HAP-1 (cell line): ENCODE data around the gene BPIFB3.

Experiments
- DNase-seq, 2 experiments: peaks; one replicate each; pipeline ENCODE4 v3.0.0-alpha.2; 2016 to 2020; ENCODE audit warnings: low spot score in 2 of 2
- H3K27me3 ChIP-seq: fragments of 250-450 bp; sonication (Bioruptor Pico); 2 replicates; pipeline ENCODE4 v1.5.1; 2020; ENCODE audit warnings: low read depth, mild to moderate bottlenecking, moderate library complexity
- H3K36me3 ChIP-seq: fragments of 250-450 bp; sonication (Bioruptor Pico); replicated peaks from 2 replicates; pipeline ENCODE4 v1.5.1; 2020; ENCODE audit warnings: mild to moderate bottlenecking
- H3K4me1 ChIP-seq: fragments of 250-450 bp; sonication (Bioruptor Pico); 2 replicates; pipeline ENCODE4 v1.5.1; 2020; ENCODE audit warnings: mild to moderate bottlenecking
- H3K4me3 ChIP-seq: fragments of 250-450 bp; sonication (Bioruptor Pico); 2 replicates; pipeline ENCODE4 v1.5.1; 2020; ENCODE audit warnings: mild to moderate bottlenecking, moderate library complexity
- H3K9me3 ChIP-seq: fragments of 250-450 bp; sonication (Bioruptor Pico); 2 replicates; pipeline ENCODE4 v1.5.1; 2020; ENCODE audit warnings: mild to moderate bottlenecking, moderate library complexity
- in situ Hi-C: fragments of 300-500 bp; cut with MboI; formaldehyde crosslinking; loops from 3 replicates; pipeline ENCODE4 v1.14.3; 2020; ENCODE audit warnings: low sequenced_read_pairs, inconsistent platforms, mixed read lengths

BPIFB3 gene

GRCh38 chr20:33012327-33013189 is 41.1 kb upstream of the BPIFB3 start:
- H3K27me3 ChIP-seq = peaks cover 4% of the 10 kb centered on the region
- in situ Hi-C loops = no loop called here
- DNase-seq = no peak

DNA sequence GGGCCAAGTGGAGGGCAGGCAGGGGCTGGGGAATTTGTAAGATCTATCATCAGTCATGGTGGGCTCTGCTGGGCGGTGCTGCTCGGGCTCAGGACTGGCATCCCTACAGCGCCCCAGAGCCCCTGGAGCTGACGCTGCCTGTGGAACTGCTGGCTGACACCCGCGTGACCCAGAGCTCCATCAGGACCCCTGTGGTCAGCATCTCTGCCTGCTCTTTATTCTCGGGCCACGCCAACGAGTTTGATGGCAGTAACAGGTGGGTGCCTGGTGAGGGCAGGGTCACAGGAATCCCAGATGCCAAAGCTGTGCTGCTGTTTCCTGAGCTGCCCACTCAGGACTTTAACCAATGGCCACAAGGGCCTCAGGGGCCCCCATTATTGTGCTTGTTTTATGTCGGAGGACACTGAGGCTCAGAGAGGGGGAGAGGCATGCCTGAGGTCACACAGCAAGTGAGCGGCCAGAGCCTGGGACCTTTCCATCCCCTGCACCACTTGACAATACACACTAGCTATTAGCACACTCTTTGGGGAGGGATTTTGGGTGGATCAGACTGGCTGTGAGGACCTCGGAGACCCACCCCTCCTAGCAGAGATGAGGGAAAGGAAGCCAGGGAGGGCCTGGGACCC is 39.9 kb upstream of the BPIFB3 start:
- Histone ChIP-seq H3K36me3 (no peaks in the 10 kb centered on the region), H3K4me3 (no peak overlapping the region), H3K27me3 (peaks cover 4% of the 10 kb centered on the region), H3K4me1 (no peaks in the 10 kb centered on the region), H3K9me3 (no peaks in the 10 kb centered on the region)
- no peak for DNase-seq
- in situ Hi-C loops = no loop called here

More at GRCh38 chr20:33012327-33013189, 41.1 kb upstream of the BPIFB3 start:
- Histone ChIP-seq H3K4me3 (no peak overlapping the region), H3K4me1 (no peaks in the 10 kb centered on the region), H3K9me3 (no peaks in the 10 kb centered on the region), H3K36me3 (no peaks in the 10 kb centered on the region)

DNA sequence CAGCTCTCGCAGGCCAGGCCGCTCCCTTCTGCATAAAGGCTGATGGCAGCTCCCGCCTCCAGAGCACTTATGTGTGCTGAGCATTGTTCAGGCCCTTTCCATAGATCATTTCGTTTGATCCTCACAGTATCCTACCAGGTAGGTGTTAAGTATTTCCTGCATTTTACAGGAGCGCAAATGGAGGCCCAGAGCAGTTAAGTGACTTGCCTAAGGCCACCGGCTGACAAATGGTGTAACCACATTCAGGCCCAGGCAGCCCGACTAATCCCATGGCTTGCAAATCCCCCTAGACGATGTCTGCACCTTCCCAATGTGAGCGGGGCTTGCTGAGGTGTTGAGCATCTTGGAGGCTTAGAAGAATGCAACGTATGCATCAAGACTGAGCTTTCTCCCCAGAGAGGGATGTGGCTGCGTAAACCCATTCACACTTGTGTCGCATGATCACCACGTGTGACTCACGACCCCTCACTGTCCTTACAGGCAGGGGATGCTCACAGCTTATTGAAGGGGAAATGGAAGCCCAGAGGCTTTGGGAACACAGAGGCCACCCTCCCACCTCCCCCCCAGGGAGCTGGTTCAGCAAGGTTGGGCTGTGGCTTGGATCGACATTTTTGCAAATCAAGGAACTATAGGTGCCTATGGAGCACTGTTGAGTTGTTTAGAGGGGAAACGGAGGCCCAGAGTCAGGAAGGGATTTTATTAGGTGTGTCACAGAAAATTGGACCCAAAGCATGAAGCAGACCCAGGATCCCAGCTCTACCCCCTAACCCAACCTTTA is 39.2 kb upstream of the BPIFB3 start:
- no peak for DNase-seq
- Histone ChIP-seq H3K4me1 (no peaks in the 10 kb centered on the region), H3K4me3 (no peak overlapping the region), H3K36me3 (no peaks in the 10 kb centered on the region), H3K27me3 (peaks cover 4% of the 10 kb centered on the region), H3K9me3 (no peaks in the 10 kb centered on the region)
- in situ Hi-C loops = no loop called here

DNA sequence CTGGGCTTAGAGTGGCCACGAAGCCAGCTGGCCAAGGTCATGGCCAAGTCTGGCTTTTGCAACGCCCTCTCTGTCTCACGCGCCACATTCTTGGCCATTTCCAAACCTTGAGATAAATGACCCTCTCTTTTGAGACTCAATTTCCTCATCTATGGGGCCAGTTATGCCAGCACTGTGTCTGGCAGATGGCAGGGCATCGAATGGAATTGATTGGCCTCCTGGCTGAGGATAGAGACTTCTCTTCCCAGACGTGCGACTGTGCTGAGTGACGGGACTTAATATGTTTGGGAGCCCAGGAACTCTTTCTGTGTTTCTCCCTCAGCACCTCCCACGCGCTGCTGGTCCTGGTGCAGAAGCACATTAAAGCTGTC is 38.6 kb upstream of the BPIFB3 start:
- no peaks in the 10 kb centered on the region for H3K9me3 ChIP-seq
- H3K36me3 ChIP-seq = no peaks in the 10 kb centered on the region
- H3K4me3 ChIP-seq = no peak overlapping the region
- H3K27me3 ChIP-seq = peaks cover 4% of the 10 kb centered on the region
- no peak for DNase-seq
- in situ Hi-C loops = no loop called here
- no peaks in the 10 kb centered on the region for H3K4me1 ChIP-seq

DNA sequence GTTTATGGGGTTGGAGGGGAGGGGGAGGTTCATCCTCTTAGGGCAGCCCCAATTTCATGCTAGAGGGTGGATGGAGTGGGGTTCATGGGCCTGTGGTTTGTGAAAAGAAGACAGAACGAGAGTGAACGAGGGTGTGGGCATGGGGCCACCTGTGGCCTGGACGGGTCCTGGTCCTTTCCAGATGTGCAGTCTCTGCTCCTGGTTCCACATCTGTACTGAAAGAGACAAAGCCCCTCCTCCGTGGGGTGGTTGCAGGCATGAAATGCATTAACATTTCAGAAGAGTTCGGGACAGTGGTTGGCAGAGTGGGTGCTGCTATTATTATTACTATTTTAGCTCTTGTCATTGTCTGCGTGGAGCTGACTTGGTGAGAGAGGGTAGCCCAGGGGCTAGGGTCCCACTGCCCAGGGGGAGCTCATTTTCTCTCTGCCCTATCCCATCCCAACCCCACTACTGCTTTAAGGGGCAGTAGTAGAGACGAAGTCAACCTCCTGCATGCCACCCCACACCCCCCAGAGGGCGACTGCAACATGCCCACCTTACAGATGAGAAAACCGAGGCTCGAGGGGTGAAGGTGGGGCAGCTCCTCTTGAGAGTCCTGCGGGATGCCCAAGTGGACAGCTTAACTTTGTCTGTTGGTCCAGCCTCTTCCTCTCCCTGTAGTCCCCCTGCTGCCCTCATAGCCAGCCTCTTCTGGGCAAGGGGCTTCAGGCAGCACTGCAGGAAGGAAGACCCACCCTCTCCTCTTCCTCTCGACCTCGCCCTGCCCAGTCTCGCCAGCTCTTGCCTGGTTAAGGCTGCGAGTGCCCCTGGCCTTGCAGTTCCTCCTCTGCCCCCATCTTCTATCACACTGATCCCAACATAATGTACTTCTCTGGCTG is 37.8 kb upstream of the BPIFB3 start:
- Histone ChIP-seq H3K27me3 (peaks cover under 1% of the 10 kb centered on the region; the same call in 1 of the 2 replicates), H3K4me1 (no peaks in the 10 kb centered on the region), H3K9me3 (no peaks in the 10 kb centered on the region), H3K36me3 (no peaks in the 10 kb centered on the region), H3K4me3 (no peak overlapping the region)
- in situ Hi-C loops = no loop called here
- no peak for DNase-seq

GRCh38 chr20:33016581-33017109 is 37.1 kb upstream of the BPIFB3 start:
- no peak overlapping the region for H3K4me3 ChIP-seq
- no peaks in the 10 kb centered on the region; the same call in 1 of the 2 replicates for H3K27me3 ChIP-seq
- no peaks in the 10 kb centered on the region for H3K9me3 ChIP-seq
- no peaks in the 10 kb centered on the region for H3K36me3 ChIP-seq
- in situ Hi-C loops = no loop called here
- H3K4me1 ChIP-seq = no peaks in the 10 kb centered on the region
- no peak for DNase-seq

DNA sequence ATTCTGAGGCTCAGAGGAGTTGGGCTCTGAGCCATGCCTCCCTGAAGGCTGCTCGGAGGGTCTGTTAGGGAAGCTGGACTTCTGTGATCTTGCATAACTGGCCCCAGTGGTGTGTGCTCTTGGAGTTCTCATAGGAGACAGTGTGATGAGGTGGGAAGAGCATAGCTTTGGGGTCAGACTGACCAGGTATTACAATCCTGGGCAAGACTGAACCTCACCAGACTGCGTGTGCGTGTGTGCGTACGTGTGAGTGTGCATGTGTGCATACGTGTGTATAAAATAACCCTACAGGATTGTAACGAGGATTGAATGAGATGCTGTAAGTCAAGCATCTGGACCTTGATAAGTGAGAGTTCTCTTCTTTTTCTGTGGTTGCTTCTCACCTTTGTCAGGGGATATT is 36.2 kb upstream of the BPIFB3 start:
- H3K4me1 ChIP-seq = no peaks in the 10 kb centered on the region
- no peak for DNase-seq
- no peaks in the 10 kb centered on the region for H3K9me3 ChIP-seq
- no peaks in the 10 kb centered on the region; the same call in 1 of the 2 replicates for H3K27me3 ChIP-seq
- H3K36me3 ChIP-seq = no peaks in the 10 kb centered on the region
- in situ Hi-C loops = no loop called here
- no peak overlapping the region for H3K4me3 ChIP-seq

GRCh38 chr20:33018169-33018931 is 35.4 kb upstream of the BPIFB3 start:
- H3K27me3 ChIP-seq = no peaks in the 10 kb centered on the region
- H3K4me1 ChIP-seq = no peaks in the 10 kb centered on the region
- H3K9me3 ChIP-seq = no peaks in the 10 kb centered on the region
- in situ Hi-C loops = no loop called here
- H3K4me3 ChIP-seq = no peak overlapping the region
- no peak for DNase-seq
- no peaks in the 10 kb centered on the region for H3K36me3 ChIP-seq

DNA sequence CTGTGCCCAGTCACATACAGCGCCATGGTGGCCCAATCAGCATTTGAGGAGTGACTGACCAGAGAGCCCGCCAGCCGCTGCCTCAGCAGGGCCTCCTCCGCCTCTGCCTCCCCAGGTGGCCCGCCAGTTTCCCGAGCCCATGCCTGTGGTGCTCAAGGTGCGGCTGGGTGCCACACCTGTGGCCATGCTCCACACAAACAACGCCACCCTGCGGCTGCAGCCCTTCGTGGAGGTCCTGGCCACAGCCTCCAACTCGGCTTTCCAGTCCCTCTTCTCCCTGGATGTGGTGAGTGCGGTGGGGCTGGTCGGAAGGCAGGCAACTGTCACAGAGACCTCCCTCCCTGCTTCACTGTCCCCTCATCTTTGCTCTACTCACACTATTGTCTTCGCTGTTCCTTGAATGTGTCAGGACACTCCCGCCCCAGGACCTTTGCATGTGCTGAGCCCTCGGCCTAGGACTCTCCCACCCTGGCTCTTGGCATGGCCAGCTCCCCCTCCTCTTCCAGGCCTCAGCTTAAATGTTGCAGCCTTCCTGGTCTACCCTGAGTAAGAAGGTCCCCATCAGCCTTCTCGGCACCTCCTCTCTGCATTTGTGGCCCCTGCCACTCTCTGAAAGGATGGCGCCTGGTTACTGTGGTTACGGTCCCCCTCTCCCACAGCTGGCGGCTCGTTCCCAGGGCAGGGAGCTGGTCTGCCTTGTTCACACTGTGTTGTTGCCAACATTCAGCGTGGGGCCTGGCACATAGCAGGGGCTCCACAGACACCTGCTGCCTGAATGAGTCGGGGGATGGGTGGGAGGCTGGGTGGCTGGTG is 34.0 kb upstream of the BPIFB3 start:
- H3K36me3 ChIP-seq = no peaks in the 10 kb centered on the region
- no peak for DNase-seq
- H3K27me3 ChIP-seq = no peaks in the 10 kb centered on the region
- no peak overlapping the region for H3K4me3 ChIP-seq
- no peaks in the 10 kb centered on the region for H3K4me1 ChIP-seq
- in situ Hi-C loops = no loop called here
- no peaks in the 10 kb centered on the region for H3K9me3 ChIP-seq

GRCh38 chr20:33020278-33021161 is 33.2 kb upstream of the BPIFB3 start:
- H3K4me1 ChIP-seq = no peaks in the 10 kb centered on the region
- H3K4me3 ChIP-seq = no peak overlapping the region
- H3K9me3 ChIP-seq = no peaks in the 10 kb centered on the region
- no peak for DNase-seq
- H3K27me3 ChIP-seq = no peaks in the 10 kb centered on the region
- H3K36me3 ChIP-seq = no peaks in the 10 kb centered on the region
- in situ Hi-C loops = no loop called here

GRCh38 chr20:33021879-33022278 is 31.8 kb upstream of the BPIFB3 start:
- no peak for DNase-seq
- H3K9me3 ChIP-seq = no peaks in the 10 kb centered on the region
- H3K27me3 ChIP-seq = no peaks in the 10 kb centered on the region
- in situ Hi-C loops = no loop called here
- no peaks in the 10 kb centered on the region for H3K36me3 ChIP-seq
- H3K4me3 ChIP-seq = no peak overlapping the region
- H3K4me1 ChIP-seq = no peaks in the 10 kb centered on the region
